Epithelial cell of proximal tubule (primary cell): ENCODE results near the gene IGSF3. TPM values are rescaled to one million over a fixed set of nuclear protein-coding genes. Genes with fewer than 3 reads are reported as not detected.

Experiments used
- DNase-seq: peaks from one replicate; pipeline ENCODE4 v3.0.0-alpha.2; 2011; ENCODE audit warnings: low read depth
- H3K4me3 ChIP-seq: 2 replicates; pipeline ENCODE4 v1.5.1; 2011; ENCODE audit warnings: low read depth, mild to moderate bottlenecking, low read length
- total RNA-seq: library from RNA; depleted of rRNA; stranded (reverse); fragments of >200 nt; gene quantifications from 2 replicates; pipeline ENCODE4 v1.2.3, GENCODE V29; 2015
- TF ChIP-seq, protein P1 (sequence below): conservative IDR thresholded peaks from 2 replicates; pipeline ENCODE4 v1.5.1; 2012; ENCODE audit warnings: low read depth, mild to moderate bottlenecking, low read length

The IGSF3 gene
- total RNA-seq, 1 donor from 2014 or later: 21.4 TPM

DNA sequence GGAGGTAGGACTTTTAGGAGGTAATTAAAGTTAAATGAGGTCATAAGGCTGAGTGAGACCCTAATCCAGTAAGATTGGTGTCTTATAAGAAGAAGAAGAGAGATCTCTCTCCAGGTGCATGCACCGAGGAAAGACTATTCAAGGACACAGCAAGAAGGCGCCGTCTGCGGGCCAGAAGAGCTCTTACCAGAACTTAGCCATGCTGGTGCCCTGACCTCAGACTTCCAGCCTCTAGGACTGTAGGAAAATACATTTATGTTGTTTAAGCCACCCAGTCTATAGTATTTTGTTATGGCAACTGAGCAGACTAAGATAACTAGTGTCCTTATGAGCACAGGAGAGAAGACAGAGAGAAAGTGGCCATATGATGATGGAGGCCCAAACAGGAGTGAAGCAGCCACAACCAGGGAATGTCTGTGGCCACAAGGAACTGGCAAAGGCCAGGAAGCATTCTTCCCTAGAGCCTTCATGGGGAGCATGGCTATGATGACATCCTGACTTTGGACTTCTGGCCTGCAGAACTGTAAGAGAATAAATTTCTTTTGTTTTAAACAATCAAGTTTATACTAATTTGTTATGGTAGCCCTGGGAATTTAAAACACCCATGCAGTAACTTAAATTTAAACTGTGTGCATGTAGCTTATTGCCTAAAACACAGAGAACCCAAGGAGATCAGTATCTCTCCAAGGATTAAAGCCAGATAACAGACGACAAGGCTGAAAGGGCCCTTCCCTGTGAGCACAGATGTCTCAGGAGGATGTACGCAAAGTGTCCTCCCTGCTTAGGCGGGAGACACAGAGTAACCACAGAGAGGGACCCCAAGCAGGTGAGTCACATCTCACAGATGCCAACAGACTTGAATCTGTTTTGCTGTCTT is 86.8 kb downstream of the IGSF3 start:
- no peak overlapping the region for H3K4me3 ChIP-seq
- TF ChIP-seq, protein P1, sequence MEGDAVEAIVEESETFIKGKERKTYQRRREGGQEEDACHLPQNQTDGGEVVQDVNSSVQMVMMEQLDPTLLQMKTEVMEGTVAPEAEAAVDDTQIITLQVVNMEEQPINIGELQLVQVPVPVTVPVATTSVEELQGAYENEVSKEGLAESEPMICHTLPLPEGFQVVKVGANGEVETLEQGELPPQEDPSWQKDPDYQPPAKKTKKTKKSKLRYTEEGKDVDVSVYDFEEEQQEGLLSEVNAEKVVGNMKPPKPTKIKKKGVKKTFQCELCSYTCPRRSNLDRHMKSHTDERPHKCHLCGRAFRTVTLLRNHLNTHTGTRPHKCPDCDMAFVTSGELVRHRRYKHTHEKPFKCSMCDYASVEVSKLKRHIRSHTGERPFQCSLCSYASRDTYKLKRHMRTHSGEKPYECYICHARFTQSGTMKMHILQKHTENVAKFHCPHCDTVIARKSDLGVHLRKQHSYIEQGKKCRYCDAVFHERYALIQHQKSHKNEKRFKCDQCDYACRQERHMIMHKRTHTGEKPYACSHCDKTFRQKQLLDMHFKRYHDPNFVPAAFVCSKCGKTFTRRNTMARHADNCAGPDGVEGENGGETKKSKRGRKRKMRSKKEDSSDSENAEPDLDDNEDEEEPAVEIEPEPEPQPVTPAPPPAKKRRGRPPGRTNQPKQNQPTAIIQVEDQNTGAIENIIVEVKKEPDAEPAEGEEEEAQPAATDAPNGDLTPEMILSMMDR: no peak
- no peak for DNase-seq

DNA sequence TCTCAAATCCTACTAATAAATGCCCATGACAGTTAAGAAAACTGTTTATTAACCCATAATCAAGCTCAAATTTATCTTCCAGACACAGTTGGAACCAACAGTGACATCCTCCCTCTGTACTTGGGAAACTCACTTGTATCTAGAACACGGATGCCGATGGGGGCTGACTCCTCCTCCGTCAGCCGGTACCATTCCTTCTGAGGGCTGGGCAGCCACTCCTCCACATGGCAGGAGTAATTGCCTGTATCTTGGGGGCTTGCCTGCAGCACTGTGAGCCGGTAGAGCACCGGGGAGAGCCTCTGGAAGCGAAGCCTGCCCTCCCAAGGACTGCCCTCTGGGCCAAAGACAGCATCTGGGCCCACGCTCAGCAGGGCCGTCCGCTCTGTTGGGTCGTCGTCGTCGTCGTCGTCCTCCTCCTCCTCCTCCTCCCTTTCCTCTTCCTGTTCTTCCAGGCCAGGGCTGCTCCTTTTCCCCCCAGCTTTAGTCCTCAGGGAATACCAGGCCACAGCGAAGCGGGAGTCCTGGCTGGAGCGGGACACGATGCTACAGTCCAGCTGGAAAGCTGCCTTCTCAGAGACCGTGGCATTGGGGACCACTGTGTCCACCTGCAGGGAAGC is 88.2 kb downstream of the IGSF3 start:
- no peak overlapping the region for H3K4me3 ChIP-seq
- DNase-seq: no peak
- TF ChIP-seq, protein P1: no peak

DNA sequence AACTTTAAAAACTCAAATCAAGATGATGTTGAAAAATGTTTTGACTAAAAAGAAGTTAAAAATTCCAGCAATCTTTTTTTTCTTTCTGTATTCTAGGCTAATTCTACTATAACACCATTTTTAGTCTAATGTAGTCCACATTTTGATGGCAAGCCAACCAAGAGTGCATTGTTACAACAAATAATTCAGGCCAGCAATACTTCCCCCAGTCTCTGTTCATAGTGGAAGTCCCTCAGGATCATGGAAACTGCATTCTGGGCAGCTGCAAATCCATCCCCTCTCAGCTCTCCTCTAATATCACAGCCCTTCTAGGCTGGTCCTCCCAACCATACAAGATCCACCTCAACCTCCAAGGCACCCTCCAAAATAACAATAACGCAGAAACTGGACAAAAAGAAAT is 89.0 kb downstream of the IGSF3 start:
- TF ChIP-seq, protein P1: no peak
- H3K4me3 ChIP-seq: no peak overlapping the region
- DNase-seq: no peak

DNA sequence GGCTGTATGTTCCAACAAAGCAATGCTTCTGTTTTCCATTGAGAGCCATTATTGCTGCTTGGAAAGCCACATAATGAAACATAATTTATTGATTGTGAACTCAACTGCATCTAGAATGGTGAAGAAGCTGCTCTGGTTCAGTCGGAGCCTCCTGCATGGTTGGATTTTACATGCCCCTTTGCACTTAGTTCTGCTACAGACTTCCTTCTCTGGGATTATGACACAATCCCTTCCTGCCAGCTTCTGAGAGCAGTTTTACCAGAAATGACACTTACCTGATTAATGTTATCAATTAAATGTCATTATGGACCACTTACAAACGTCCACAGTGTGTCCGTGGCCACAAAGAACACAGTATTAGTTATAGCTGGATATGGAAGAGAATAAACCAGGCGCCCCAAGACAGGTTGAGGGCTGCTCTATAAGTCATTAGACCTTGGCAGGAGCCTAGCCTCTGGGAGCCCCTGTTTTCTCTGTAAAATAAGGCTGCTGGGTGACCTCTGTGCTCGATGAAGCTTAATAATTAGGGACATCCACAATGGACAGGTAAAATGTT is 89.7 kb downstream of the IGSF3 start:
- no peak overlapping the region for H3K4me3 ChIP-seq
- TF ChIP-seq, protein P1: no peak
- no peak for DNase-seq

- DNase-seq: no peak
- no peak overlapping the region for H3K4me3 ChIP-seq
- TF ChIP-seq, protein P1: peak; percentile 95
Observed at GRCh38 chr1:116574581-116575291, 92.8 kb downstream of the IGSF3 start.

- TF ChIP-seq, protein P1: no peak
- no peak for DNase-seq
- no peak overlapping the region for H3K4me3 ChIP-seq
Observed at GRCh38 chr1:116573431-116574095, 94.0 kb downstream of the IGSF3 start.
